OCI-LY1 (cell line): Measurements from ENCODE around the gene DLGAP4.
"Not testable (repeated sequence)": the region's sequence is repeated elsewhere in the genome, so short reads cannot be mapped to it uniquely, and the experiment has no call there.

Source experiments
- EZH2 ChIP-seq: fragments of 200-600 bp; sonication (generic), shearing (Covaris generic); IDR thresholded peaks from 2 replicates; pipeline ENCODE4 v1.8.0; 2017; ENCODE audit warnings: borderline replicate concordance, mixed run types, mild to moderate bottlenecking, antibody characterized with exemption, low read length, moderate library complexity, mixed read lengths
- TF ChIP-seq, protein P1 (sequence below): fragments of 200-600 bp; sonication (generic), shearing (Covaris generic); IDR thresholded peaks from 2 replicates; pipeline ENCODE4 v1.5.1; 2017; ENCODE audit warnings: mild to moderate bottlenecking, antibody characterized with exemption, low read length, moderate library complexity, mixed read lengths

DNA sequence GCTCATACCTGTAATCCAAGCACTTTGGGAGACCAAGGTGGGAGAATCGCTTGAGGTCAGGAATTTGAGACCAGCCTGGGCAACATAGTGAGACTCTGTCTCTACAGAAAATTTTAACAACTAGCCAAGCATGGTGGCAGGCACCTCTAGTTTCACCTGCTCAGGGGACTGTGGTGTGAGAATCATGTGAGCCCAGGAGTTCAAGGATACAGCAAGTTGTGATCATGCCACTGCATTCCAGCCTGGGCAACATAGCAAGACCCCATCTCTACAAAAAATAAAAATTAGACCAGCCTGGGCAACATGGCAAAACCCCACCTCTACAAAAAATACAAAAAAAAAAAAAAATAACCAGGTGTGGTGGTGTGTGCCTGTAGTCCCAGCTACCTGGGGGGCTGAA, 73.8 kb downstream of the DLGAP4 start:
- TF ChIP-seq, protein P1, sequence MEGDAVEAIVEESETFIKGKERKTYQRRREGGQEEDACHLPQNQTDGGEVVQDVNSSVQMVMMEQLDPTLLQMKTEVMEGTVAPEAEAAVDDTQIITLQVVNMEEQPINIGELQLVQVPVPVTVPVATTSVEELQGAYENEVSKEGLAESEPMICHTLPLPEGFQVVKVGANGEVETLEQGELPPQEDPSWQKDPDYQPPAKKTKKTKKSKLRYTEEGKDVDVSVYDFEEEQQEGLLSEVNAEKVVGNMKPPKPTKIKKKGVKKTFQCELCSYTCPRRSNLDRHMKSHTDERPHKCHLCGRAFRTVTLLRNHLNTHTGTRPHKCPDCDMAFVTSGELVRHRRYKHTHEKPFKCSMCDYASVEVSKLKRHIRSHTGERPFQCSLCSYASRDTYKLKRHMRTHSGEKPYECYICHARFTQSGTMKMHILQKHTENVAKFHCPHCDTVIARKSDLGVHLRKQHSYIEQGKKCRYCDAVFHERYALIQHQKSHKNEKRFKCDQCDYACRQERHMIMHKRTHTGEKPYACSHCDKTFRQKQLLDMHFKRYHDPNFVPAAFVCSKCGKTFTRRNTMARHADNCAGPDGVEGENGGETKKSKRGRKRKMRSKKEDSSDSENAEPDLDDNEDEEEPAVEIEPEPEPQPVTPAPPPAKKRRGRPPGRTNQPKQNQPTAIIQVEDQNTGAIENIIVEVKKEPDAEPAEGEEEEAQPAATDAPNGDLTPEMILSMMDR: not testable (repeated sequence)
- not testable (repeated sequence) for TF ChIP-seq EZH2
